ENCODE data around the gene MPC1L. TPM values are rescaled to one million over a fixed set of nuclear protein-coding genes. Genes with fewer than 3 reads are reported as not detected.

Gene MPC1L
- total RNA-seq, 1 experiment from 2014 or later: not detected

DNA sequence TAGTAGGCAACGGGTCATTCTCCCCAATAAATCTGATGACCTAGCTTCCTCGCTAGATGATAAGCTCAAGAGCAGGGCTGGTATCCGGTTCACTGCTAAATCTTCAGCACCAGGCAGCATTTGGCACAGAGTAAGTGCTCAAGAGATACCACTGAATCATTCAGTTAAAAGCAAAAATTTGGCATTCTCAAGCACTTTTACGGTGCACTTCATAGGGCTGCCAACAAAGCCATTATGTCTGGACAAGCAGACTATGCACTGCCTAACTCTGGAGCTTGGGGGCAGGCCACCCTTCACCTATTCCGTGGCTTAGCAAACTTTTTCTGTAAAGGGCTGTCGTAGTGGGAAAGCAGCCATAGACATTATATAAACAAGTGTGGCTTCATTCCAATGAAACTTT is 47.9 kb downstream of the MPC1L start:
- POLR2A ChIA-PET: no interaction called here
- Histone ChIP-seq H3K4me3 (ENCODE audit: low read depth in 2 of 2, low read length in 2 of 2) (no peak overlapping the region), H3K36me3 (ENCODE audit: control insufficient read depth, insufficient read depth, low read length) (peaks cover 3% of the 10 kb centered on the region; the same call in 1 of the 2 replicates), H3K4me1 (ENCODE audit: control insufficient read depth, insufficient read depth, low read length) (no peaks in the 10 kb centered on the region), H3K9me3 (ENCODE audit: control insufficient read depth, insufficient read depth, low read depth, low read length) (no peaks in the 10 kb centered on the region), H3K27me3 (ENCODE audit: control insufficient read depth, insufficient read depth, low read length) (no peaks in the 10 kb centered on the region), H3K27ac (ENCODE audit: low read length) (no peak overlapping the region)
- TF ChIP-seq TCF7L2 (IDR thresholded peaks at IDR 0.05; ENCODE audit: low read depth, low read length): no peak
- TF ChIP-seq, protein P1, sequence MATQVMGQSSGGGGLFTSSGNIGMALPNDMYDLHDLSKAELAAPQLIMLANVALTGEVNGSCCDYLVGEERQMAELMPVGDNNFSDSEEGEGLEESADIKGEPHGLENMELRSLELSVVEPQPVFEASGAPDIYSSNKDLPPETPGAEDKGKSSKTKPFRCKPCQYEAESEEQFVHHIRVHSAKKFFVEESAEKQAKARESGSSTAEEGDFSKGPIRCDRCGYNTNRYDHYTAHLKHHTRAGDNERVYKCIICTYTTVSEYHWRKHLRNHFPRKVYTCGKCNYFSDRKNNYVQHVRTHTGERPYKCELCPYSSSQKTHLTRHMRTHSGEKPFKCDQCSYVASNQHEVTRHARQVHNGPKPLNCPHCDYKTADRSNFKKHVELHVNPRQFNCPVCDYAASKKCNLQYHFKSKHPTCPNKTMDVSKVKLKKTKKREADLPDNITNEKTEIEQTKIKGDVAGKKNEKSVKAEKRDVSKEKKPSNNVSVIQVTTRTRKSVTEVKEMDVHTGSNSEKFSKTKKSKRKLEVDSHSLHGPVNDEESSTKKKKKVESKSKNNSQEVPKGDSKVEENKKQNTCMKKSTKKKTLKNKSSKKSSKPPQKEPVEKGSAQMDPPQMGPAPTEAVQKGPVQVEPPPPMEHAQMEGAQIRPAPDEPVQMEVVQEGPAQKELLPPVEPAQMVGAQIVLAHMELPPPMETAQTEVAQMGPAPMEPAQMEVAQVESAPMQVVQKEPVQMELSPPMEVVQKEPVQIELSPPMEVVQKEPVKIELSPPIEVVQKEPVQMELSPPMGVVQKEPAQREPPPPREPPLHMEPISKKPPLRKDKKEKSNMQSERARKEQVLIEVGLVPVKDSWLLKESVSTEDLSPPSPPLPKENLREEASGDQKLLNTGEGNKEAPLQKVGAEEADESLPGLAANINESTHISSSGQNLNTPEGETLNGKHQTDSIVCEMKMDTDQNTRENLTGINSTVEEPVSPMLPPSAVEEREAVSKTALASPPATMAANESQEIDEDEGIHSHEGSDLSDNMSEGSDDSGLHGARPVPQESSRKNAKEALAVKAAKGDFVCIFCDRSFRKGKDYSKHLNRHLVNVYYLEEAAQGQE (IDR thresholded peaks at IDR 0.05; ENCODE audit: insufficient read depth in 1 of 2, low read depth in 2 of 2, low read length in 1 of 2): no peak
- TF ChIP-seq, protein P2, sequence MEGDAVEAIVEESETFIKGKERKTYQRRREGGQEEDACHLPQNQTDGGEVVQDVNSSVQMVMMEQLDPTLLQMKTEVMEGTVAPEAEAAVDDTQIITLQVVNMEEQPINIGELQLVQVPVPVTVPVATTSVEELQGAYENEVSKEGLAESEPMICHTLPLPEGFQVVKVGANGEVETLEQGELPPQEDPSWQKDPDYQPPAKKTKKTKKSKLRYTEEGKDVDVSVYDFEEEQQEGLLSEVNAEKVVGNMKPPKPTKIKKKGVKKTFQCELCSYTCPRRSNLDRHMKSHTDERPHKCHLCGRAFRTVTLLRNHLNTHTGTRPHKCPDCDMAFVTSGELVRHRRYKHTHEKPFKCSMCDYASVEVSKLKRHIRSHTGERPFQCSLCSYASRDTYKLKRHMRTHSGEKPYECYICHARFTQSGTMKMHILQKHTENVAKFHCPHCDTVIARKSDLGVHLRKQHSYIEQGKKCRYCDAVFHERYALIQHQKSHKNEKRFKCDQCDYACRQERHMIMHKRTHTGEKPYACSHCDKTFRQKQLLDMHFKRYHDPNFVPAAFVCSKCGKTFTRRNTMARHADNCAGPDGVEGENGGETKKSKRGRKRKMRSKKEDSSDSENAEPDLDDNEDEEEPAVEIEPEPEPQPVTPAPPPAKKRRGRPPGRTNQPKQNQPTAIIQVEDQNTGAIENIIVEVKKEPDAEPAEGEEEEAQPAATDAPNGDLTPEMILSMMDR (IDR thresholded peaks at IDR 0.05): no peak
- no peak for TF ChIP-seq SIN3A (IDR thresholded peaks at IDR 0.05; ENCODE audit: borderline replicate concordance, insufficient read depth, low read depth, low read length)
- TF ChIP-seq POLR2AphosphoS5 (IDR thresholded peaks at IDR 0.05; ENCODE audit: low read depth, low read length): no peak
- CTCF ChIA-PET: no interaction called here
- in situ Hi-C loops (cut with HindIII; ENCODE audit: low pct_unique_long_range_greater_than_20kb, low sequenced_read_pairs) (no loop called here), intact Hi-C loops (cut with micrococcal nuclease; ENCODE audit: unreplicated experiment) (no loop called here)
- BruUV-seq (replicated peaks): no TSS peak
- DNase-seq (ENCODE audit: low read depth, low spot score) (no peak), ATAC-seq (no peak)

Other genes starting within 250 kb of the MPC1L start
- gene ATP6AP2, start 42.5 kb upstream of the MPC1L start, total RNA-seq (2021; ENCODE audit: unreplicated experiment): 72.7 TPM
- gene CXorf38, start 24.1 kb downstream of the MPC1L start, total RNA-seq (2021; ENCODE audit: unreplicated experiment): 7.8 TPM
- 45.4 TPM for gene MED14, start 112.1 kb downstream of the MPC1L start, total RNA-seq (2021; ENCODE audit: unreplicated experiment)